Measurements from ENCODE around the gene ST6GAL2.
A peak's percentile ranks its signal among the peaks of the same experiment; 100 is the strongest.

Gene ST6GAL2

DNA sequence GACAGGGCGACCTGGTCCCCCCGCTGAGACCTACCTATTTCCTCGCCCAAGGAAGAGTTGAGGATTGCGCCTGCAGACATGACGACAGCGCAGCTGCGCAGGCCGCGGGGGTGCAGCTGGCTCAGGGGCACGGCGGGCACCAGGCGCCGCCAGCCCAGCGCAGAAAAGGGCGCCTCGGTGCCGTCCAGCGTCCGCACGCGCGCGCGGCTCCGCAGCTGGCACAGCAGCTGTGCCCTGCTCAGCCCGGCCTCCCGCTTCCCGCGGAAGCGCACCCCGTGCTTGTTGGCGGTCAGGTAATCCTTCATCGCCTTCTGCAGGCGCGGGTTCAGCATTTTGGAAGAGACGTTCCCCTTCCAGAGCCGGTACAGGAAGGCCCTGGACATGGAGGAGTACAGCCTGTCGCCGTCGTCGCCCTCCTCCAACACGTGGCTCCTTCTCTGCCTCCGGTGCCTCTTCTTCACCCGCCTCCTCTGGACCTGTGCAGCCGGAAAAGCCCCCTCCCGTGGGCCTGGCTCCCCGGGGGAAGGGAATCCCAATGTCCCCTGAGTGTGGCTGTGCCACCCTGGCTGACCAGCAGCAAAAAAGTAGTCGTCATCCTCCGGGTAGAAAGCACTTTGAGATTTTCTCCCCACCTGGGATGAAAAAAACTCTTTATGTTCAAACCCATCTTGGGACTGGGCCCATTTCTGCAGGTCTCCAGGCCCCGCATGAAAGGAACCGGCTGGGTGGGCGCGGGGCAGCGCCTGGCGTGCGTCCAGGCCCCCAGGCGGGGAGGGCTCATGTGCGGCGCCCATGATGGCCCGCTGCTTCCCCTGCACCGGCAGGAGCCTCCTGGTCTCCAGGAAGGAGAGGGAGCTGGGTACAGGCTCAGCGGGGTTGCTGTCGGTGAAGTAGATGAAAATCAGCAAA is 42.7 kb downstream of the ST6GAL2 start:
- TF ChIP-seq, protein P1, sequence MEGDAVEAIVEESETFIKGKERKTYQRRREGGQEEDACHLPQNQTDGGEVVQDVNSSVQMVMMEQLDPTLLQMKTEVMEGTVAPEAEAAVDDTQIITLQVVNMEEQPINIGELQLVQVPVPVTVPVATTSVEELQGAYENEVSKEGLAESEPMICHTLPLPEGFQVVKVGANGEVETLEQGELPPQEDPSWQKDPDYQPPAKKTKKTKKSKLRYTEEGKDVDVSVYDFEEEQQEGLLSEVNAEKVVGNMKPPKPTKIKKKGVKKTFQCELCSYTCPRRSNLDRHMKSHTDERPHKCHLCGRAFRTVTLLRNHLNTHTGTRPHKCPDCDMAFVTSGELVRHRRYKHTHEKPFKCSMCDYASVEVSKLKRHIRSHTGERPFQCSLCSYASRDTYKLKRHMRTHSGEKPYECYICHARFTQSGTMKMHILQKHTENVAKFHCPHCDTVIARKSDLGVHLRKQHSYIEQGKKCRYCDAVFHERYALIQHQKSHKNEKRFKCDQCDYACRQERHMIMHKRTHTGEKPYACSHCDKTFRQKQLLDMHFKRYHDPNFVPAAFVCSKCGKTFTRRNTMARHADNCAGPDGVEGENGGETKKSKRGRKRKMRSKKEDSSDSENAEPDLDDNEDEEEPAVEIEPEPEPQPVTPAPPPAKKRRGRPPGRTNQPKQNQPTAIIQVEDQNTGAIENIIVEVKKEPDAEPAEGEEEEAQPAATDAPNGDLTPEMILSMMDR (conservative IDR thresholded peaks at IDR 0.05; ENCODE audit: low read depth, low read length), result no peak
- H3K4me3 ChIP-seq (ENCODE audit: low read length), result no peak overlapping the region
- DNase-seq (ENCODE audit: low read depth), result no peak

DNA sequence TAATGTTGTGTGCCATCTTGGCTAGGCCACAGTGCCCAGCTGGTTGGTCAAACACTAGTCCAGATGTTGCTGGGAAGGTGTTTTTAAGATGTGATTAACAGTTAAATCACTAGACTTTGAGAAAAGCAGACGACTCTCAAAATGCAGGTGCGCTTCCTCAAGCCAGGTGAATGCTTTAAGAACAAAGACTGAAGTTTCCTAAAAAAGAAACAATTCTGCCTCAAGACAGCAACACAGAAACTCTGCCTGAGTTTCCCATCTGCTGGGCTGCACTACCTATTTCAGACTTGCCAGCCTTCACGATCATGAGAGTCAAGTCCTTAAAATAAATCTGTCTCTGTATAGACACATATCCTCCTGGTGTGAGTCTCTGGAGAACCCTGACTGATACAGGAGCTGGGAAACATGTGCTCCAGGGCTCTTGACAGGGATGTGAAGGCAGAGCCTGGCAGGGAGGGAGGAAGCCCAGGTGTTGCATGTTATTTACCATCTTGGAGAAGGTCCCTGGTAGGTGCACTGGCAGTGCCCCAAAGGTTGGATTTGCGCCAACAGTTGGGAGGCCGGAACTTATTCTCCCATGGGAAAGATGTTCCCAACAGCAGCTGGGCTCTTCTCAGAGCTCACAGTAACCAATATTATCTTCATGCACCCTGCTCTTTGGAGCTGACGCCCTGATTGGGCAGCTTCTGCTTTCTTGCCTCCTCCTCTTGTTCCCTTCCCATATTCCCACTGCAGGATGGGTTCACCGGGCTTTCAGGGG is 43.9 kb downstream of the ST6GAL2 start:
- TF ChIP-seq, protein P1 (conservative IDR thresholded peaks at IDR 0.05; ENCODE audit: low read depth, low read length), result no peak
- H3K4me3 ChIP-seq (ENCODE audit: low read length), result no peak overlapping the region
- DNase-seq (ENCODE audit: low read depth), result no peak

DNA sequence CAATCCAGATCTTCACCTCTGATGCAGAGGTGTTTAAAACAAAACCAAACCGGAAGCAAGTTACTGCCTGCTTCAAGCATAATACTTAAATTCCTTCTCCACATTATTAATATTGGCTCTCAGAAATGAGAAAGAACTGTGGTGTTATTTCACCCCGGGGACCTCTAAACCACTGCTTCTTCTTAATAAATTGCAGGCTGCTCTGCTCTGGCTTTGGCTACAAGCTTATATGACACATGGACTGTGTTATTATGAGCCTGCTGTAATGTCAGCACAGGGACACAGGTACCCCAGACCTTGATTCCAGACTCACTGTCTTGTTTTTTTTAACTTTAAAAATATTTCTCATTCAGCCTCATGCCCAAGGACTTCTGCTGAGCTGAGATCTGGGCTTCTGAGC is 45.1 kb downstream of the ST6GAL2 start:
- DNase-seq (ENCODE audit: low read depth), result no peak
- no peak overlapping the region for H3K4me3 ChIP-seq (ENCODE audit: low read length)
- TF ChIP-seq, protein P1 (conservative IDR thresholded peaks at IDR 0.05; ENCODE audit: low read depth, low read length), result no peak

DNA sequence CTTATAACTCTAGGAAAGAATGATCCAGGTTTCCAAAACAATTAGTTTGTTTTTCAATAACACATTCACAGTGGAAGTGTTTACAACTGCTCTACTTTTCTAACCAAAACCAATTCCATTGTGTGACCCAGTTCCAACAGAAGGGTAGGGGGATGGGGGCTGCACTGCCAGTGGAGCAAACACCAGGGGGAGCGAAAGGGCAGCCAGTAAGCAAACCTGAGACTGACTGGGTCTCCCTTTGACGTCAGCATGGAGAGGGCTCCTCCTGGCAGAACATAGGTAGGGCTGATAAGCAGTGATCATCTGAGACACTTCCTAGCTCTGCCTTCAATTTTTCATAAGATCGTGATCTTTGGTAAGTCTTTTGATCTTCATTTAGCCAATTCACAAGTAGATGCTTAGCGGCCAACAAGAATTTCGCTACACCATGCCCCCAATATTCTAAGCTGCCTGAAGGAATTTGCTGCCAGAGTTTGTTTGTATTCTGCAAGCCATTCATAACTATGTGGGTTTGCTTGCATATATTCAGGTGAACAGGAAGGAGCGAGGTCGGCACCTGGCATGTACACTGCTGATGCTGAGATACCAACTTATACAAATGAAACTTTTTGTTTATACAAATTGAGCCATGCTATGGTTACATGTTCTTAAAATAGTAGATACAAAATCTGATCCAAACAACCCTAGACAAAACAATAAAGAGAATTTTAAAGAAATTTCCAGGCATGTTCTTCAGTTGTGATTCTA is 45.9 kb downstream of the ST6GAL2 start:
- no peak overlapping the region for H3K4me3 ChIP-seq (ENCODE audit: low read length)
- DNase-seq (ENCODE audit: low read depth), result peak; percentile 16
- TF ChIP-seq, protein P1 (conservative IDR thresholded peaks at IDR 0.05; ENCODE audit: low read depth, low read length), result peak; percentile 60

DNA sequence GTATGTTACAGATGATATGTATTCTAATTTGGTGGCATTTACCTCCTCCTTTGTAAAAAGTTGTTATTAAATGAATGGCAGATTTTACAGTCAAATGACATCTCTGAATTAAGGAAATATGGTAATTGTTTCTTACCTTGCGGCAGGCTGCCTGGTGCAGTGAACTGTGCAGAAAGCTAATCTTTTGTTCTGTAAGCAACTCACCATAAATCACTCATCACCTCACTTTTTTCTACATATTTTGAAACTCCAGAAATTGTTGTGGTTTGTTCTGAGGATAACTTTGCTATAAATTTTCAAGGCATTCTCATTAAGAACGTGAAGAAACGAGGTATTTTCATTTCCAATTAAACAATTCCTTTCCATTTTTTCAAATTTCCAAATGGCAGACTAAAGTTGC is 52.7 kb downstream of the ST6GAL2 start:
- no peak for DNase-seq (ENCODE audit: low read depth)
- no peak overlapping the region for H3K4me3 ChIP-seq (ENCODE audit: low read length)
- TF ChIP-seq, protein P1 (conservative IDR thresholded peaks at IDR 0.05; ENCODE audit: low read depth, low read length), result no peak

DNA sequence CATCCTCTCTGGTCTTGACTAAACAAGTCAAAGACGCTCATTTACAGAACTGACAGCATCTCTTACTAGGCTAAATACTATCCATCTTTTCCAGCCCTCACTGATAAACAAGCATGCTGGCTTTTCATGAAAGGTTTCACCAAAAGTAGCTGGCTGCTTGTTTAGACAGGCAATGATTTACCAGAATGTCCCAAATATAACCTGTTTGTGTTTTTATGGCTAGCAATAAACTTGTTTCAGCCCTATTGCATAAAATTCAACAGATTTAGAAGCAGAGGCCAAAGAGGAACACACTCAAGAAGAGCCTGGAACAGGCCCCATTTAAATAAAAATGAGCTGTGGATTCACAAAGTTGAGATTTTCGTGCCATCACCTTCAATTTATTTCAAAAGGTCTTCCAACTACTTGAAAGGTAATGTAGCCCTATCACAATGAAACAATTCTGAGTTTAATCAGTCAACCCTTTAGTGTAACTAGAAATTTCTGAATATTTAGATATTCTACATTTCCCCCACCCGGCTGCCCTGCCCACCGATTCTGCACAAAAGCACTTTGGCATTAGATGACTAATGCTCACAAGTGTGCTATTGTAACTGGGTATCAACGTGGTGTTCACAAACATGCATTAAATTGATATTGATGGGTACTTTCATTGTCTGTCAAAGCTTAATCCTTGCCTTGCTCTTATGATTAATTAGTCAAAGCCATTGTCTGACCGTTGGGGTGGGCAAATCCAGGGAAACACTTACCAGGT is 54.0 kb downstream of the ST6GAL2 start:
- H3K4me3 ChIP-seq (ENCODE audit: low read length), result no peak overlapping the region
- DNase-seq (ENCODE audit: low read depth), result no peak
- TF ChIP-seq, protein P1 (conservative IDR thresholded peaks at IDR 0.05; ENCODE audit: low read depth, low read length), result no peak
